WERI-Rb-1 (cell line): Measurements from ENCODE around the gene CSRP2.
A peak's percentile ranks its signal among the peaks of the same experiment; 100 is the strongest.

Experiments
- DNase-seq: peaks from one replicate; pipeline ENCODE4 v3.0.0-alpha.2; 2020
- H3K27ac ChIP-seq: fragments of 250-450 bp; sonication (Bioruptor Pico); 2 replicates; pipeline ENCODE4 v1.5.1; 2020; ENCODE audit warnings: mild to moderate bottlenecking, moderate library complexity
- H3K27me3 ChIP-seq: fragments of 250-450 bp; sonication (Bioruptor Pico); 2 replicates; pipeline ENCODE4 v1.5.1; 2021; ENCODE audit warnings: mild to moderate bottlenecking, low read depth, moderate library complexity; ENCODE audit not compliant: insufficient read depth, severe bottlenecking
- H3K36me3 ChIP-seq: fragments of 250-450 bp; sonication (Bioruptor Pico); 2 replicates; pipeline ENCODE4 v1.5.1; 2020; ENCODE audit warnings: mild to moderate bottlenecking, moderate library complexity
- H3K4me3 ChIP-seq: 2 replicates; pipeline ENCODE4 v1.5.1; 2011; ENCODE audit warnings: low read depth, mild to moderate bottlenecking, control low read depth, low read length
- H3K9me3 ChIP-seq: fragments of 250-450 bp; sonication (Bioruptor Pico); 2 replicates; pipeline ENCODE4 v1.5.1; 2021; ENCODE audit warnings: mild to moderate bottlenecking, moderate library complexity; ENCODE audit not compliant: severe bottlenecking
- TF ChIP-seq, protein P1 (sequence below): IDR thresholded peaks from 2 replicates; pipeline ENCODE4 v1.5.1; 2011; ENCODE audit warnings: low read depth, mild to moderate bottlenecking, control low read depth, inconsistent platforms, low read length

The CSRP2 gene

DNA sequence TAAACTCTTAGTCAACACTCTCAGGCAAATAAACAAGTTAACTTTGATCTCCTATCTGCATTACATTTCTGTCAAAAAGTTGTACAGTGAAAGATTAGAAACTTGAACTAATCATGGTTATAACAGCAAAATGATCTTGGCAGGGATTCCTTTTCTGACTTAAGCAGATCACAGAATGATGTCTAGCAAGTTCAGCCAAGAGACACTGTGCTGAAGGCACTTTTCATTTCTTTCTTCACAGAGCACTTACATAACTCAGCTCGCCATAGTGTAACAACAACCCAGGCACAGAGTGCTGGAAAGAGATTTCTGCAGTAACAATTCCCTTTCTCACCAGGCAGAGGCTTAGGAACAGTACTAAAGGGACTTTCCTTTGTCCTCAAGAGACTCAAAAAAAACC lies 19.6 kb upstream of the CSRP2 start:
- TF ChIP-seq, protein P1, sequence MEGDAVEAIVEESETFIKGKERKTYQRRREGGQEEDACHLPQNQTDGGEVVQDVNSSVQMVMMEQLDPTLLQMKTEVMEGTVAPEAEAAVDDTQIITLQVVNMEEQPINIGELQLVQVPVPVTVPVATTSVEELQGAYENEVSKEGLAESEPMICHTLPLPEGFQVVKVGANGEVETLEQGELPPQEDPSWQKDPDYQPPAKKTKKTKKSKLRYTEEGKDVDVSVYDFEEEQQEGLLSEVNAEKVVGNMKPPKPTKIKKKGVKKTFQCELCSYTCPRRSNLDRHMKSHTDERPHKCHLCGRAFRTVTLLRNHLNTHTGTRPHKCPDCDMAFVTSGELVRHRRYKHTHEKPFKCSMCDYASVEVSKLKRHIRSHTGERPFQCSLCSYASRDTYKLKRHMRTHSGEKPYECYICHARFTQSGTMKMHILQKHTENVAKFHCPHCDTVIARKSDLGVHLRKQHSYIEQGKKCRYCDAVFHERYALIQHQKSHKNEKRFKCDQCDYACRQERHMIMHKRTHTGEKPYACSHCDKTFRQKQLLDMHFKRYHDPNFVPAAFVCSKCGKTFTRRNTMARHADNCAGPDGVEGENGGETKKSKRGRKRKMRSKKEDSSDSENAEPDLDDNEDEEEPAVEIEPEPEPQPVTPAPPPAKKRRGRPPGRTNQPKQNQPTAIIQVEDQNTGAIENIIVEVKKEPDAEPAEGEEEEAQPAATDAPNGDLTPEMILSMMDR = no peak
- no peaks in the 10 kb centered on the region for H3K9me3 ChIP-seq
- no peak for DNase-seq

DNA sequence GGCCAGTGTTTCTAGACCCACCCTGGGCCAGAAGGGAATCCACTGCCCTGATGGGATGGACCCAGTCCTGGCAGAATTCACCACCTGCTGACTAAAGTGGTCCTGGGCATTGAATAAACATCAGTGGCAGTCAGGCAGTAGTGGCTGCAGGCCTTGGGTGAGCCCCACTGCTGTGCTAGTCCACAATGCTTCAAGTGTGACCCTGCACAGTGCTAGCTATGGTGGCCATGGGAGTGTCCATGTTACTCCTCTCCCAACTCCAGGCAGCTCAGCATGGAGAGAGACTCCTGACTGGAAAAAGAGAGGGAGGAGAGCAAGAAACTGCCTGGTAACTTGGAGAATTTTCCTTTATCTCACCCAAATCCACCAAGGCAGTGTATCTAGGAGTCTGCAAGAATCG lies 17.5 kb upstream of the CSRP2 start:
- Histone ChIP-seq H3K27ac (no peak overlapping the region), H3K27me3 (no peaks in the 10 kb centered on the region), H3K4me3 (no peak overlapping the region), H3K9me3 (no peaks in the 10 kb centered on the region), H3K36me3 (no peaks in the 10 kb centered on the region)
- no peak for DNase-seq
- TF ChIP-seq, protein P1 = no peak

More for the DNA sequence above, 19.6 kb upstream of the CSRP2 start:
- Histone ChIP-seq H3K27me3 (no peaks in the 10 kb centered on the region), H3K36me3 (no peaks in the 10 kb centered on the region), H3K27ac (no peak overlapping the region), H3K4me3 (no peak overlapping the region)

DNA sequence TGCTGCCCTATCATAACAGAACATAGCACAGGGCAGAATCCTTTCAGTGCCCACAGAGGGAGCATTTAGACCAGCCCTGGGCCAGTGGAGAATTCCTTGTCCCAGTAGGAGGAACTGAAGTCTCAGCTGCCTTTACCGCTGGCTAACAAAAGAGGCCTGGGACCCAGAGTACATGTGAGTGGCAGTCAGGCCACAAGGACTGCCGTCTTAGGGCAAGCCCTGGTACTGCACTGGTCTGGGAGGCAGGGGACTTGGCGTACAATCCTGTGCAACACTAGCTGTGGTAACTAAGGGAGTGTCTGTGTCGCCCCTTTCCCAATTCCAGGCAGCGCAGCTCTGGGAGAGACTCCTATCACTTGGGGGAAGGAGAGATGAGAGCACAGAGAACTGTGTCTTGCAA lies 17.0 kb upstream of the CSRP2 start:
- no peak for DNase-seq
- no peak overlapping the region for H3K4me3 ChIP-seq
- TF ChIP-seq, protein P1 = no peak

DNA sequence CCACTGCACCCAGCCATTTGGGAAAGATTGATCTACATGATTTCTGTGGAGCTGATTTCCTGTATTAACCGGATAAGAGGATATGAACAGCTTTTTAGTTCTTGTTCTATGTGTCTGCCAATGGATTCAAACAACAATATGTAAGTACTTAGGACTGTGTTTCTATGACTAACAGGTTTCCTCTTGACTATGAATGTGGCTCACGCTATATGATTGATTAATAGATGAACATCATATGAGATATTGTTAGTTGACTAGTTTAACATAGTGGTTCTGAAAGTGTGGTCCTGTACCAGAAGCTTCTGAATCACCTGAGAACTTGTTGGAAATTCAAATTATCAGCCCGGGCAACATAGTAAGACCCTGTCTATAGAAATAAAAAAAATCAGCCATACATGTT lies 12.8 kb upstream of the CSRP2 start:
- peak overlapping the region; percentile 28 for H3K4me3 ChIP-seq
- H3K27me3 ChIP-seq = no peaks in the 10 kb centered on the region
- H3K27ac ChIP-seq = peak overlapping the region; percentile 67
- H3K9me3 ChIP-seq = no peaks in the 10 kb centered on the region
- no peak for DNase-seq
- H3K36me3 ChIP-seq = no peaks in the 10 kb centered on the region
- TF ChIP-seq, protein P1 = no peak

More for the DNA sequence above, 17.0 kb upstream of the CSRP2 start:
- Histone ChIP-seq H3K27me3 (no peaks in the 10 kb centered on the region), H3K36me3 (no peaks in the 10 kb centered on the region), H3K27ac (no peak overlapping the region), H3K9me3 (no peaks in the 10 kb centered on the region)

DNA sequence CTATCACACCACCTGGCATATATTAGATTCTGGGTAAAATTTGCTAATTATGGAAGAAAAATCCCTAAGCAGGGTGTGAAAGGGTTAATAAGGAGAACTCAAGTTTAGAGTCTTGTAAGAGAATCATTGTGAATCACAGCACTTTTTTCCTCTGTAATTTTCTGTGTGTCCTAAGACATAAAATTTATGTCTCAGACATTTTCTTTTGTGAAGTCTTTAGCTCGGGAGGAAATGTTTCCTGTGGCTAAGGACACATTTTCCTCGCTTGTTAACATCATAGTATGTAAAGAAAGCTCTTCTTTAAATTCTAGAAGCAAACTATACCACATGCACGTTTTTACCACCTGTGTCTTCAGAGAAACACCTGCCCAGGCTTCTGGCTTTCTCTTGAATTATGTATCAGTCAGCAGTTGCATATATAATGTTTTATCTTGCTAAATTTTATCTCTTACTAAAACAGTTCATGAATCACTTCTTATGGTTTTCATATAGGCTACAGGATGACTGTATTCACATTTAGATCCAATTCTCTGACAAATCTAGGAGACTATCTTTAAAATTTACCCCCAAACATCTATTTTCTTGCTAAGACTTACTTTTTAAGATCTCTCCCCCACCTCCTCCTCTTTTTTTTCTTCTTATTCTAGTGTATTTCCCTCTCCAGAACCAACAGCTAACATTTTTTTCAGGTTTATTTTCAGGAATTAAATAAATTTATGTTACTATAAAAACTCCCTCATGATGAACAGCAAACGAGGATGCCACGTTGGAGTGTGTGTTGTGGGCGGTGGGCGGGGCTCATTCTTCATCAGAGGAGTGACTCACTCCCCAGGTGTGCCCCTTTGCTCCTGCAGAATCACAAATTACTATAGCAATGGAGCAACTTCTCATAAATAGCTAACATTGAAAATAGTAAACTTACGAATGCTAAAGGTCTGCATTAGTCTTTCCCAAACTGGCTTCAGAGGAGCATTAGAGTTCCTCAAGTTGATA lies 11.6 kb upstream of the CSRP2 start:
- Histone ChIP-seq H3K27ac (no peak overlapping the region; the same call in 1 of the 2 replicates), H3K9me3 (no peaks in the 10 kb centered on the region), H3K36me3 (no peaks in the 10 kb centered on the region), H3K4me3 (no peak overlapping the region; the same call in 1 of the 2 replicates), H3K27me3 (no peaks in the 10 kb centered on the region)
- DNase-seq = no peak
- TF ChIP-seq, protein P1 = no peak
